ENCODE data around the gene GET4. TPM values are rescaled to one million over a fixed set of nuclear protein-coding genes. Genes with fewer than 3 reads are reported as not detected.

GET4 gene
- total RNA-seq, 4 donors from 2014 or later = 24.6 to 40.8 (median 30.0) TPM

- in situ Hi-C loops (cut with MboI; ENCODE audit: low sequenced_read_pairs in 4 of 4) (loop anchor here in 3 of 4 donors (10.0 kb wide), 2 partner anchors 53 to 93 kb away; no protein-coding TSS in a partner anchor), intact Hi-C loops (cut with DNase I; ENCODE audit: low total_unique reads) (loop anchor here (5.0 to 10.0 kb wide), 5 partner anchors 150 to 685 kb away; partner anchors contain the start of genes FAM20C and GPR146)
- no peak for DNase-seq
- TF ChIP-seq POLR2A (IDR thresholded peaks at IDR 0.05) (no peak), CTCF (IDR thresholded peaks at IDR 0.05 in 4 of 5, conservative IDR thresholded peaks at IDR 0.05 in 1 of 5) (no peak)
- Histone ChIP-seq H3K36me3 (peaks cover 0 to 3% of the 10 kb centered on the region in 2 donors), H3K4me1 (peaks cover 68 to 73% of the 10 kb centered on the region in 2 donors), H3K9me3 (no peaks in the 10 kb centered on the region), H3K27ac (peak overlapping the region; percentile 94 to 97 (median 95)), H3K4me3 (peak overlapping the region; percentile 80 to 91 (median 86)), H3K27me3 (no peaks in the 10 kb centered on the region)
- no peak for ATAC-seq
These were observed 1.2 kb downstream of the GET4 start for GRCh38 chr7:877312-878232.

GRCh38 chr7:879093-879492 is 2.7 kb downstream of the GET4 start:
- intact Hi-C loops (cut with DNase I; ENCODE audit: low total_unique reads) = loop anchor here (5.0 to 10.0 kb wide), 5 partner anchors 148 to 687 kb away; partner anchors contain the start of genes FAM20C and GPR146
- Histone ChIP-seq H3K27ac (peak overlapping the region; percentile 94 to 97 (median 95)), H3K36me3 (no peaks in the 10 kb centered on the region), H3K27me3 (no peaks in the 10 kb centered on the region), H3K9me3 (no peaks in the 10 kb centered on the region), H3K4me1 (peaks cover 70 to 73% of the 10 kb centered on the region in 2 donors), H3K4me3 (peak overlapping the region in 3 of 4 donors; percentile 8 to 91 (median 83))
- in situ Hi-C loops (cut with MboI; ENCODE audit: low sequenced_read_pairs in 4 of 4) = loop anchor here in 3 of 4 donors (10.0 kb wide), 2 partner anchors 54 to 94 kb away; no protein-coding TSS in a partner anchor
- ATAC-seq (peak; percentile 9 to 15), DNase-seq (peak; percentile 59 to 76)
- TF ChIP-seq CTCF (IDR thresholded peaks at IDR 0.05 in 4 of 5, conservative IDR thresholded peaks at IDR 0.05 in 1 of 5) (no peak), POLR2A (IDR thresholded peaks at IDR 0.05) (peak in 1 of 2 donors; percentile 30)

GRCh38 chr7:879706-880105 is 3.4 kb downstream of the GET4 start:
- in situ Hi-C loops (cut with MboI; ENCODE audit: low sequenced_read_pairs in 4 of 4) = loop anchor here in 3 of 4 donors (10.0 kb wide), 2 partner anchors 55 to 95 kb away; no protein-coding TSS in a partner anchor
- Histone ChIP-seq H3K4me1 (peaks cover 73 to 77% of the 10 kb centered on the region in 2 donors), H3K9me3 (no peaks in the 10 kb centered on the region), H3K27ac (peak overlapping the region; percentile 94 to 97 (median 95)), H3K36me3 (no peaks in the 10 kb centered on the region), H3K4me3 (peak overlapping the region in 3 of 4 donors; percentile 36 to 38 (median 37)), H3K27me3 (no peaks in the 10 kb centered on the region)
- intact Hi-C loops (cut with DNase I; ENCODE audit: low total_unique reads) = loop anchor here (5.0 to 10.0 kb wide), 6 partner anchors 148 to 687 kb away; partner anchors contain the start of genes FAM20C, GPR146 and PDGFA
- DNase-seq (no peak), ATAC-seq (no peak)
- TF ChIP-seq CTCF (IDR thresholded peaks at IDR 0.05 in 4 of 5, conservative IDR thresholded peaks at IDR 0.05 in 1 of 5) (no peak), POLR2A (IDR thresholded peaks at IDR 0.05) (no peak)

GRCh38 chr7:880450-880849 is 4.1 kb downstream of the GET4 start:
- H3K4me1 ChIP-seq = peaks cover 74 to 77% of the 10 kb centered on the region in 2 donors
- H3K27ac ChIP-seq = peak overlapping the region; percentile 94 to 97 (median 95)

More at GRCh38 chr7:880450-880849, 4.1 kb downstream of the GET4 start:
- in situ Hi-C loops (cut with MboI; ENCODE audit: low sequenced_read_pairs in 4 of 4) (no loop called here), intact Hi-C loops (cut with DNase I; ENCODE audit: low total_unique reads) (loop anchor here (5.0 kb wide), 1 partner anchor 363 kb away; the partner anchor contains the start of gene PDGFA)
- Histone ChIP-seq H3K36me3 (no peaks in the 10 kb centered on the region), H3K27me3 (no peaks in the 10 kb centered on the region), H3K9me3 (no peaks in the 10 kb centered on the region), H3K4me3 (peak overlapping the region; percentile 35 to 38 (median 36))
- DNase-seq (peak; percentile 68 to 79), ATAC-seq (peak; percentile 56 to 57)
- TF ChIP-seq POLR2A (IDR thresholded peaks at IDR 0.05) (peak; percentile 61 to 64), CTCF (IDR thresholded peaks at IDR 0.05 in 4 of 5, conservative IDR thresholded peaks at IDR 0.05 in 1 of 5) (no peak)
